Tongue (tissue), 2 donors: ENCODE results near the gene CSF2RB. TPM values are rescaled to one million over a fixed set of nuclear protein-coding genes. Genes with fewer than 3 reads are reported as not detected.
A peak's percentile ranks its signal among the peaks of the same experiment; 100 is the strongest.

Source experiments
- DNase-seq: peaks from one replicate; pipeline ENCODE4 v3.0.0-alpha.2; 2015
- total RNA-seq: library from RNA; depleted of rRNA; stranded (reverse); fragments of >200 nt; gene quantifications from one replicate; pipeline ENCODE4 v1.2.3, GENCODE V29; 2014

The CSF2RB gene
- total RNA-seq, 1 donor from 2014 or later: 4.1 TPM

- DNase-seq: no peak
Observed at GRCh38 chr22:36891646-36892045, 21.8 kb upstream of the CSF2RB start.

- no peak for DNase-seq
Observed at GRCh38 chr22:36892292-36892691, 21.1 kb upstream of the CSF2RB start.

GRCh38 chr22:36893262-36893661, 20.2 kb upstream of the CSF2RB start:
- DNase-seq: no peak

- DNase-seq: no peak
Observed at GRCh38 chr22:36894266-36894665, 19.2 kb upstream of the CSF2RB start.

- no peak for DNase-seq
Observed at GRCh38 chr22:36897611-36898010, 15.8 kb upstream of the CSF2RB start.

- DNase-seq: no peak
Observed at GRCh38 chr22:36898690-36899089, 14.7 kb upstream of the CSF2RB start.

- no peak for DNase-seq
Observed at GRCh38 chr22:36899498-36899897, 13.9 kb upstream of the CSF2RB start.

- DNase-seq: no peak
Observed at GRCh38 chr22:36900225-36900624, 13.2 kb upstream of the CSF2RB start.

GRCh38 chr22:36900880-36901279, 12.5 kb upstream of the CSF2RB start:
- DNase-seq: no peak

GRCh38 chr22:36901411-36902142, 11.9 kb upstream of the CSF2RB start:
- DNase-seq: no peak

GRCh38 chr22:36902143-36902926, 11.1 kb upstream of the CSF2RB start:
- no peak for DNase-seq

GRCh38 chr22:36904260-36904880, 9.1 kb upstream of the CSF2RB start:
- no peak for DNase-seq

GRCh38 chr22:36907253-36908195, 5.9 kb upstream of the CSF2RB start:
- DNase-seq: peak; percentile 5

GRCh38 chr22:36910461-36910860, 3.0 kb upstream of the CSF2RB start:
- DNase-seq: no peak

- DNase-seq: no peak
Observed at GRCh38 chr22:36911887-36912661, 1.4 kb upstream of the CSF2RB start.

GRCh38 chr22:36912694-36913426, 568 bp upstream of the CSF2RB start:
- DNase-seq: no peak

GRCh38 chr22:36914390-36914752, 943 bp downstream of the CSF2RB start:
- DNase-seq: no peak

- DNase-seq: no peak
Observed at GRCh38 chr22:36916034-36916433, 2.6 kb downstream of the CSF2RB start.

GRCh38 chr22:36918586-36919284, 5.3 kb downstream of the CSF2RB start:
- no peak for DNase-seq
